Right renal cortex interstitium (tissue), 3 donors: ENCODE measurements around the gene OBSCN. TPM values are rescaled to one million over a fixed set of nuclear protein-coding genes. Genes with fewer than 3 reads are reported as not detected.

Experiments used
- DNase-seq, 3 donors: peaks; one replicate each; pipeline ENCODE4 v3.0.0-alpha.2; 2013; ENCODE audit warnings: low read depth in 3 of 3, low spot score in 2 of 3
- polyA plus RNA-seq, 3 donors: library from polyadenylated mRNA; unstranded; fragments of 120-200 nt; gene quantifications; one replicate each; pipeline ENCODE4 v1.2.1, GENCODE V29; 2013; ENCODE audit not compliant: insufficient read length in 3 of 3

Gene OBSCN
- polyA plus RNA-seq, 3 donors = 20.2 to 22.0 (median 20.9) TPM

DNA sequence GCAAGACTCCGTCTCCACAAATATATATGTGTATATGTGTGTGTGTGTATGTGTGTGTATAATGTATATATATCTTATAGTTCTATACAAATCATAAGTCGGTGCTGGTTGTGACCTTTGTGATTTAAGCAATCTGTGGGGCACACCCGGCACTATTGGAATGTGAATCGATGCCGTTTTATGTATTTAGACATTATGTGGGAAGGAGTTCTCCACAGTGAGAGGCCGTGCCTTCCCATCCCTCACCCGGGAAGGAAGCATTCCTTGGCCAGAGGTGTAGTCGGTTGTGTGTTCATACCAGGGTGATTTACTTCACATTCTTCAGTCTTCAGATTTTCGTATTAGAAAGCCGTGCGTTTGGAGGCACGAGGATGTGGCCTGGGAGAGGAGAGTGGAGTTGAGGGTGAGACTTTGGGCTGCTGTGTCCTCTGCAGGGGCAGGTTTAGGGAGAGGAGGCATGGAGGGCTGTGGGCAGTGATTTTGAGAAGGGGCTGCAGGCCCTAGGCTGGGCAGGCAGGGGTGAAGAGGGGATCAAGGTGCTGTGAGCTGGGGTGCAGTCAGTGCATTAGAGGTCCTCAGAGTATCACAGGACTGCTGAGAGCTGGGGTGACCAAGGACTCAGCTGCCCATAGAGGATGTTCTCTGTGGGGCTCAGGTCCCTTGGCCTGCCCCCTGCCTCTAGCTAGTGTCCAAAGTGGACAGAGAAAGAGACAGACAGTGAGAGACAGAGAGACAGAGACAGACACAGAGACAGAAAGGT lies 141.0 kb downstream of the OBSCN start:
- DNase-seq = no peak

GRCh38 chr1:228349701-228350171 lies 141.9 kb downstream of the OBSCN start:
- DNase-seq = no peak

- DNase-seq = no peak
Observed at GRCh38 chr1:228350179-228350742, 142.4 kb downstream of the OBSCN start.

DNA sequence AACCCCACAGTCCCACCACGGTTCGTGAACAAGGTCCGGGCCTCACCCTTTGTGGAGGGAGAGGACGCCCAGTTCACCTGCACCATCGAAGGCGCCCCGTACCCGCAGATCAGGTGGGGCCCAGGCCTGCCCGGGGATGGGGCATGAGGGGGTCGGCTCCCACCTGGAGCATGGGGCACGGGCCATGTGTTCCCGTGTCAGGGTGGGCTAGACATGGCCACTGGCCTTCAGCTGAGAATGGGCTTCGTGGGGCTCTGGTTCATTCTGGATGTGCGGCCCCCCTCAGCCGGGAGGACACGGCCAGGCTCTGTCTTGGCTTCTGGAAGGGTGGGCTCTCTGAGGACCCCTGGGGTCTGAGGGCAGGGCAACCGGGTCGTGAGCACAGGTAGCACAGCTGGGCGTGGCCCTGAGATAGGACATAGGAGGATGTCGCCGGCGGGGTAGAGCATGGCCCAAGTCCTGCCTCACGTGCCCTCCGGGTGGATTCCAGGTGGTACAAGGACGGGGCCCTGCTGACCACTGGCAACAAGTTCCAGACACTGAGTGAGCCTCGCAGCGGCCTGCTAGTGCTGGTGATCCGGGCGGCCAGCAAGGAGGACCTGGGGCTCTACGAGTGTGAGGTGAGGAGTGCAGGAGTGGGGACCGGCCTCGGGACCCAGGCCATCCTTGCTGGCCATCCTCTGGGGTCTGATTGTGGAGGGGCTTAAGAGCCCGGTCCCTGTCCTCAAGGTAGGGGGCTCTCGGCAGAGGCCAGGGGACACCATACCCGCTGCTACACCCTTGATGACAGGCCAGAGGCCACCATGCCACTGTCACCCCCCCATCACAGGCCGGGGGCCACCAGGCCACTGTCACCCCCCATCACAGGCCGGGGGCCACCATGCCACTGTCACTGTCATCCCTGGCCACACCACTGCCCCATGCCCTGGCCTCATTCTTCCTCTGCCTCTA lies 143.3 kb downstream of the OBSCN start:
- DNase-seq = no peak

- DNase-seq = no peak
Observed at GRCh38 chr1:228351850-228352249, 144.0 kb downstream of the OBSCN start.

DNA sequence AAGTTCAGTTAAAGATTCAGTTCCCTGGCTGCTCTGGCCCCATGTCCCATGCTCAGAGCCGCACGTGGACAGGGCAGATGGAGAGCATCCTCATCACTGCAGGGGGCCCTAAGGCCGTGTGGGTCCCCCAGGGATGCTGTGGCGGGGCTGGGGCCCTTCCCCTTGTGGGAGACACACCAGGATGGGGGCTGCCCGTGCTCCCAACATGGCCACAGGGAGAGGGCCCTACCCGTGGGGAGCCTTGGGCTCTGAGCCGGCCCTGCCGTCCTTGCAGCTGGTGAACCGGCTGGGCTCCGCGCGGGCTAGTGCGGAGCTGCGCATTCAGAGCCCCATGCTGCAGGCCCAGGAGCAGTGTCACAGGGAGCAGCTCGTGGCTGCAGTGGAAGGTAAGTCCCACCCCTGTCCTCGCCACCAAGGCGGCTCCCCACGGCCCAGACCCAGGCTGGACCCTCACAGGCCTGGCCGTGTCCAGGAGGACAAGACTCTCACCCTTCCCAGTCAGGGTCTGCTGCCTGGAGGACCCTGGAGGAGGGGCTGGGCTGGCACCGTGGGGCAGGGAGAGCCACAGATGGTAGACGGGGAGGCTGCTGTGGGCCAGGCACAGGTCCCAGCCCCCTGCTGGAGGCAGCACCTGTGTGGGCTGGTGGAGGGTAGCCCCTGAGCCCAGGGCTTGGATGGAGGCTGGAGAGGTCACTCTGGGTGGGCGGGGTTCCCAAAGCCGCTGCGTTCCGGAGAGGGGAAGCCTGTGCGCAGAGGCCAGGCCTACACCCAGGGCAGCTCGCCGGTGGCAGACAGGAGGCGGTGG lies 145.0 kb downstream of the OBSCN start:
- no peak for DNase-seq

DNA sequence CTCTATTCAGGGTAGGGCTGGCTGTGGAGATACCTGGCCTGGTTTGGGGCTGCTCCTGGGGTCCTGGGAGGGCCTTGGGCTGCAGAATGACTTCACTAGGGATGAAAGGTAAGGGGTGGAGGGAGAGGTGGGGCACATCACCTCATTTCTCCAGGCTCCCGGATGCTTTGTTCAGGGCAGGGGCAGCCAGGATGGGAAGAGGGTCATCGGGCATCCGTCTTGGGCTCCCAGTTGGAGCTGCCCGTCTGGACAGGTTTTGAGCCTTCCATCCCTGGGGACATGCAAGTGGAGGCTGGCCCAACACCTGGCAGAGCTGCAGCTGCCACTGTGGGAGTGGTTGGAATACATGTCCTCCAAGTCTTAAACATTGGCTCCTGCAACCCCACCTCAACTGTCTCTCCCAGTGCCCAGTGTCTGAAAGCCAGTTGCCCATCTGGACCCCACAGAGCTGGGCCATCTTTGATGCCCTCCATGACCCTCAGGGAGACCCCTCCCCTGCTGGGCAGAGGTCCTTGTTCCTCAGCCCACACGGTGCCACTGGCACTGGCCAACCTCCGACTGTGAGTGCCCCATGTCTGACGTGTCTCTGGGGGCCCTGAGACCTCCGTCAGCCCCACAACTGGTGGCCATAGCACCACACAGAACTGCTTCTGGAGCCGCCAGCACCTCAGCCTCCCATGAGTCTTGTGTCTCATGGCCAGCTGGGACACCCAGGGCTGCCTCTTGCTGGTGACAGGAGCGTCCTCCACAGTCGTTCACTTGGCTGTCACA lies 145.9 kb downstream of the OBSCN start:
- no peak for DNase-seq

- DNase-seq = no peak
Observed at GRCh38 chr1:228354390-228355320, 146.8 kb downstream of the OBSCN start.

- DNase-seq = no peak
Observed at GRCh38 chr1:228356897-228357680, 149.2 kb downstream of the OBSCN start.

GRCh38 chr1:228358039-228358763 lies 150.4 kb downstream of the OBSCN start:
- no peak for DNase-seq

GRCh38 chr1:228358764-228359612 lies 151.1 kb downstream of the OBSCN start:
- DNase-seq = no peak

DNA sequence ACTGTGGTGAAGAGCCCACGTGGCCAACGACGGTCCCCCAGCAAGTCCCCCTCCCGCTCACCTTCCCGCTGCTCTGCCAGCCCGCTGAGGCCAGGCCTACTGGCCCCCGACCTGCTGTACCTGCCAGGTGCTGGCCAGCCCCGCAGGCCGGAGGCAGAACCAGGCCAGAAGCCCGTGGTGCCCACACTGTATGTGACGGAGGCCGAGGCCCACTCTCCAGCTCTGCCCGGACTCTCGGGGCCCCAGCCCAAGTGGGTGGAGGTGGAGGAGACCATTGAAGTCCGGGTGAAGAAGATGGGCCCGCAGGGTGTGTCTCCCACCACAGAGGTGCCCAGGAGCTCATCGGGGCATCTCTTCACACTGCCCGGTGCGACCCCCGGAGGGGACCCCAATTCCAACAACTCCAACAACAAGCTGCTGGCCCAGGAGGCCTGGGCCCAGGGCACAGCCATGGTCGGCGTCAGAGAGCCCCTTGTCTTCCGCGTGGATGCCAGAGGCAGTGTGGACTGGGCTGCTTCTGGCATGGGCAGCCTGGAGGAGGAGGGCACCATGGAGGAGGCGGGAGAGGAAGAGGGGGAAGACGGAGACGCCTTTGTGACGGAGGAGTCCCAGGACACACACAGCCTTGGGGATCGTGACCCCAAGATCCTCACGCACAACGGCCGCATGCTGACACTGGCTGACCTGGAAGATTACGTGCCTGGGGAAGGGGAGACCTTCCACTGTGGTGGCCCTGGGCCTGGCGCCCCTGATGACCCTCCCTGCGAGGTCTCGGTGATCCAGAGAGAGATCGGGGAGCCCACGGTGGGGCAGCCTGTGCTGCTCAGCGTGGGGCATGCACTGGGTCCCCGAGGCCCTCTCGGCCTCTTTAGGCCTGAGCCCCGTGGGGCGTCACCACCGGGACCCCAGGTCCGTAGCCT lies 152.0 kb downstream of the OBSCN start:
- no peak for DNase-seq

DNA sequence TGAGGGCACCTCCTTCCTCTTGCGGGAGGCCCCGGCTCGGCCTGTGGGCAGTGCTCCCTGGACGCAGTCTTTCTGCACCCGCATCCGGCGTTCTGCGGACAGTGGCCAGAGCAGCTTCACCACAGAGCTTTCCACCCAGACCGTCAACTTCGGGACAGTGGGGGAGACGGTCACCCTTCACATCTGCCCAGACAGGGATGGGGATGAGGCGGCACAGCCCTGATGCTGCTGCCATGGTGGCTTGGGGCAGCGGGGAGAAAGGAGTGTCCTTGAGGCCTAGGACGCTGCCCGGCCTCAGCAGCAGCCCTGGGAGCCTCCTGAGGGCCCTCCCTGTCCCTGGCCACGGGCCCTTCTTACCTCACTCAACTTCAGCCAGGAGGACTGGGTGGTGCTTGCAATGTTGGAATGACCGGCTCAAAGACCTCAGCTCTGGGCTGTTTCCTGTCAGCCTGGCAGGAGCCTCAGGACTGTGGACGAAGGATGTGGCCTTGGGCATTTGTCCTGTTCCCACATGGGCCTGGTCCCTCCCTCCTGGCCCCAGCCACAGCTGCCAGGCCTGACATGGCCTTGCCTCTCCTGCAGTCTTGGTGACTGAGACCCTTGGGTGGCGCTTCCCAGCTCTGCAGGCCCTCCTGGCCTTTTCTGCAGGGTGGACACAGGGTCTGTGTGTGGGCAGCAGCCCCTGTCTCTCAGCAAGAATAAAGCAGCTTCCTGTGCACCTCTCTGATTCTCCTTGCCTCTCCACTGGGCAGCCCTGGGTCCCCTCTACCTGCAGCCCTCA lies 152.9 kb downstream of the OBSCN start:
- DNase-seq = no peak
